Activated T-cell treated with anti-CD3 and anti-CD28 coated beads for 48 hours (primary cell): ENCODE measurements around the gene ASPRV1.

Experiments used
- DNase-seq: peaks from one replicate; pipeline ENCODE4 v3.0.0-alpha.2; 2020; ENCODE audit warnings: low read depth

The ASPRV1 gene

DNA sequence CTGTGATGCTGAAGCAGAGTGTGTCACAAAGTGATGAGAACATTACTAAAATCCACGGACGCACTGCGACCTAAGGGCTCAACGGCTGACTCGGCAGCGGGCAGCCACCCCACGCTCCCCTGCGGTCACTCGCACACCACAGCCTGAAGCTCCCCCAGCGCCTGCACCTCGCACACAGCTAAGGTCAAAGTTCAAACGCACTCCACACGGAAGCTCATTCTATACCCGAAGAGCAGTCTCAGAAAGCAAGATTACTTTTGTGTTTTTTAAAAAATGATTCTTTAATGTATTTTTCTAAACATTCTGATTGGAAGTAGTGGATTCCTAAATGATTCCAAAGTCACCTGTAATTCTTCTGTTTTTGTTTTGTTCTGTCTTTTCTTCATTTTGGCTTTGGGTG is 21.7 kb downstream of the ASPRV1 start:
- DNase-seq = no peak

- DNase-seq = no peak
These were observed 23.5 kb downstream of the ASPRV1 start for GRCh38 chr2:69937968-69938367.

DNA sequence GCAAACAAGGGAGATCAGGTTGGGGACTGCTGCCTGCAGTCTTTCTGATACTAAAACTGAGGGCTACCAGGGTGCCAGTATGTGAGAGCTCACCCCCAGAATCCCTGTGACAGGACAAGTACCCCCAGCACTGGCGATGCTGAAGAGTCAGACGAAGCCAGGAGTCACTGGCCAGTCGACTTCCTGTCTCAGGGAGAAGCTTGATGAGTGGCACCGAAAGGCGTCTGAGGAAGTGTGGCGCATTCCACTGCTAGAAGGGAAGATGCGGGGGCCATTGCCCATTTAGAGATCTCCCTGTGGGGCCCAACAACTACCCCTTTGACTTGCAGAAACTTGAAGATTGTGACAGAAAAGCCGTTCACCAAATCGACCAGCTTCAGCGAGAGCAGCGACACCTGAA is 24.5 kb downstream of the ASPRV1 start:
- no peak for DNase-seq

- DNase-seq = no peak
These were observed 26.4 kb downstream of the ASPRV1 start for GRCh38 chr2:69935011-69935410.

GRCh38 chr2:69934614-69934908 is 26.9 kb downstream of the ASPRV1 start:
- no peak for DNase-seq

DNA sequence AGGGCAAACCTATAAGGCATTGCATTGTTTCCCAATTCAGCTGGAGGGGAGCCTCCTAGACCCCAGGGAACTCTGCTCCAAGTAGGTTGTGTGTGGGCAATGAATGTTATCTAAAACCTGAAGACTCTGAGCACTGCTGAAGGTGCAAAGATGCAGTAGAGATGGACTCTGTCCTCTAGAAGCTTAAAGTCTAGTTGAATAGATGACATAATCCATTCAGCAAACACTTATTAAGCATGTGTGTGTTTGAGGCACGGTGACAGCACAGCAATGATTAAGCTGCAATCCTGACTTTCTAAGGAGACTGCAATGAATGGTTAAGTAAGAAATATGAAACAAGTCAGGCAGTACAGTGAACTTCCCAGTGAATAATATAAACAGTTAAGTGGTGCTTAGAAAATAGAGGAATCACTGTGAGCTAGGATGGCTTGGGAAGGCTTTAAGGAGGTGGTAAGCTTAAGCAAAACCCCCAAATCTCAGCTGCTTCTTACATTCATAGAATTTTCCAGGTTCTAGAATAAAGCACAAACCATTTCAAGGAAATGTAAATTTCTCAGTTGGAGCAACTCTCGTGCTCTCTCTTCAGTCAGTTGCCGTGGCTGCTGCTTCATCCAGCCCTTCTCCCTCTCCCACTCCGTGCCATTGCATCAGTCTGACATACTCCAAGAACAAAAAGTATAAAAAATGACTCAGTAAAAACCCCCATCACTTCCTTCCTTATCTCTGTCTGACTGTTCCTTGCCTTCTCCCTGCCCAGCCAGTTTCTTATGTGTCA is 27.4 kb downstream of the ASPRV1 start:
- DNase-seq = no peak

GRCh38 chr2:69933254-69933828 is 28.1 kb downstream of the ASPRV1 start:
- no peak for DNase-seq

DNA sequence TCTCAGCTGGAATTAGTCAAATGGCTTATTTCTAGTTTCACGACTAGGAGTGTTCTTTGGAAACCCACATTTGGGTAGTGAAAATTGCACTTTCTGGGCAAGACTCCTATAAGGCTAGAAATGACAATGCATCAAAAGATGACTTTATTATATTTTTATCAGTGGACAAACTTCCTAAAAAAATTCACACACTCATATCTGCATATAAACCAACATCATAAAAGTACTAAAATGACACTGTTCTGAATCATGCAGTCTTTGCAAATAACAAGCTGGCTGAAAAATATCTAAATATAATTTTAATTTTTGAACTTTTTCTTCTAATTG is 28.9 kb downstream of the ASPRV1 start:
- no peak for DNase-seq

GRCh38 chr2:69931832-69932595 is 29.4 kb downstream of the ASPRV1 start:
- no peak for DNase-seq

DNA sequence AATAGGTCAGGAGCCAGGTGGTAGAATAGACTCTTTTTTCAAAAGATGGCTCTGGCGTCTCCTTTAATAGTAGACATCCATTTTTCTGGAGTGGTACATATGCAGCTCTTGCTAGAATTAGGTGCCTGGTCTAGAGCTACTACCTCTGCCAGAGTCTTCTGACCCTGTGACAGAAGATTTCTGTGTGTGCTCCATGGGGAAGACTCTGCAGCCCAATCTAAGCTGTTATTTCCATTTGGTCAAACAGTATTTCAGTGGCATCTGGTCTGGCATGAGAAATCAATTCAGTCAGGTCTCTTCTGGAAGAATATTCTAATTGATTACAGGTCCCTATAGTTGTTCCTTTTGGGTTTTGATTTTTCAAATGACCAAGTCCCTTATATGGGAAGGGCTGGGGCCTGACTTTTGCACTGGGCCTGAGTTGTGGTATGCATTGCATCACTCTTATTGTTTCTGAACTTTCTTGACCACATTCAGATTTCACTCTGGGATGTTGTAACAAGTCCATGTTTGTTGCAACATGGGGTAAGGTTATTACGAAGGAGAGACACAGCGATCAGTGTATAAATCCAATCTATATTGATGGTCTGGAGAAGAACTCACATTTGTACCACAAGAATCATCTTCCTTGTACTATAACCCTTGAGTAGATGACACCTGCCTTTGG is 34.4 kb downstream of the ASPRV1 start:
- DNase-seq = no peak

DNA sequence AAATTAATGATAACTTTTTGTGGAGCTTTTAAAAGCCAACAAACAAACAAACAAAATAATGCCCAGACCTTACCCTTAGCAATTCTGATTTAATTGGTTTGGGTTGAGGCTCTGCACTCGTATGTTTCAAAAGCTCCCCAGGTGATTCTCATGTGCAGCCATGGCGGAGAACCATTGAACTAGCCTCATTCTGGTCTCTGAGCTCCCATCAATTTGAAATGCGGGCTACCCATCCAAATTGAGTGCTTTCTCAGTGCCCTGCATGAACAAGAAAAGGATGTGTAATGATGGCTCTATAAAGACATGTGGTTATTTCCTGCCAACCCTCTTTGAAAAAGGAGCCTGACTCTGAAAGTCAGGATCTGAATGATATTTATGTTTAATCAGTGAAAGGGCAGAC is 38.3 kb downstream of the ASPRV1 start:
- DNase-seq = no peak

DNA sequence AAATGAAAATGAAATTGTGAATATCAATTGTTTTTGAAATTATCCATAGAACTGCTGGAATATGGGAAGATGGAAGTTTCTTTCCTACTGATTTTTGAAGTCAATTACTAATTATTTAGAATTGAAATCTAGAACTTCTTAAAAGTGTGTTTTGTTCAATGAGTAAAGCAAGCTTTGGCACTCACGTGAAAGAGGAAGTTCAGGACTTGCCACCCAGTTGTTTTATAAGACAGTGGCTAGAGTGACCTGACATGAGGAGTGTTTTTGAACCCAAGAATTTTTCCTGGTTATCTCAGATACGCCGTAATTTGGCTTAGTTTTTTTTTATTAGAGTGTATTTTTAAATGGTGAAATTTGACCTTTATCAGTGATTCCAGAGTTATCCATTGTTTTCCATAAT is 43.0 kb downstream of the ASPRV1 start:
- no peak for DNase-seq

GRCh38 chr2:69917852-69918251 is 43.6 kb downstream of the ASPRV1 start:
- no peak for DNase-seq

DNA sequence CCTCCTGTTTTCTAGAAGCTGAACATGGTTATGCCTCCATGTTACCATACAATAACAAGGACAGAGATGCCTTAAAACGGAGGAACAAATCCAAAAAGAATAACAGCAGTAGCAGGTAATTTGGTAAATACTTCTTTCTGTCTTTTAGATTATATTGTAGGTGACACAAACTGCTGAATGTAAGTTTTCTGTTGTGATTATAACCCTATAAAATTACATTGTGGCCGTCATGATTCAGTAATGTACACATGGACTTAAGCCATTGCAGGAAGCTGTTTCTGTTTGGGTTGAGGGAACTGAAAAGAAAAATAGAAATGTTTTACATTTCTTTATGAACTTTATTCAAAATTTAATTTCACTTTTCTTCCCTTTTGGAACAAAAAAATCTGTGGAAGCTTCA is 45.3 kb downstream of the ASPRV1 start:
- no peak for DNase-seq

DNA sequence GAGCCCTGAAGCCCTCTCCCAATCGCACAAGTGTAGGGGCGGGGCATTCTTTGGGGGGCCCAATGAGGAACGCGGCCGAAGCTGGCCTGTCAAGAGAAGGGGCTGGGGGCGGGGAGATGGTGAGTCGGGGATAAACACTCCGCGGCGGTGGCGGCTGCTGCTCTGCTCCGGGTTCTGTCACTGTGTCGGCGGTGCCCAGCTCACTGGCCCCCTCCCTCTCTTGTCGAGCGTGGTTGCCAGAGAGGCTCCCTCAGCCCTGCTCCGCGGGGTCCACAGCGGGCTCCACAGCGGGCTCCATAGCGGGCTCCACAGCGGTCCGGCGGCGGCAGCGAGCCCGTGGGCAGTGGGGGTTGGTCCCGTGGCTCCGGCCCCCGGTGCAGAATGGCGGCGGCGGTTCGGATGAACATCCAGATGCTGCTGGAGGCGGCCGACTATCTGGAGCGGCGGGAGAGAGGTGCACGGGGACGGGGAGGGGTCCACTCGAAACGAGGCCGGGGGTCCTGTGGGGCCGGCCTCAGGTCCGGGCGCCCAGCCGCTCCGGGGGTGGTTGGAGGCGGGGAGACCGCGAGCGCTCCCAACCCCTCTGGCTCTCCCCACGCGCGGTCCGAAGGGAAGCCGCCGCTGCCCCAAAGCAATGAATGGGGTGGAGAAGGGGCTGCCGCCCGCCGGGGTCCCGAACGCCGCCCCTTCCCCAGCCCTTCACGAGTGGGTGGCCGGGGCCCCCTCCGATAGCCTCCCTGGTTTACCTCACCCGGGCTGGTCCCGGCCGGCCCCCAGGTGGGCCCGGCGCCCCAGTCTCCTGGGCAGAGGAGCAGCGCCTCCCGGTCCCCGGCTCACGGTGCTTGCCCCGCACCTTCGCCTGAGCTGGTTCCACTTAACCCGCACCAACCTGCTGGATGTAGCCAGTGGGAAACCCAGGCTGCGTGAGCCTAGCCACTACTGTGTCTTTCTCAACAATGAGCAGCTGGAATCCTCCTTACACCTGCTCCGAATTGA is 46.2 kb downstream of the ASPRV1 start, which contains the start of gene MXD1:
Gene MXD1, plus strand, starts transcription at position 160 of the 996 bp plus-strand sequence. Its CDS starts 222 bp downstream, at position 382.
- DNase-seq = peak; percentile 99

- DNase-seq = no peak
These were observed 47.1 kb downstream of the ASPRV1 start for GRCh38 chr2:69914164-69914949.

- no peak for DNase-seq
These were observed 49.4 kb downstream of the ASPRV1 start for GRCh38 chr2:69911985-69912563.
